ENCODE measurements around the gene MBOAT1.
"Not testable (repeated sequence)": the region's sequence is repeated elsewhere in the genome, so short reads cannot be mapped to it uniquely, and the experiment has no call there.

The MBOAT1 gene

DNA sequence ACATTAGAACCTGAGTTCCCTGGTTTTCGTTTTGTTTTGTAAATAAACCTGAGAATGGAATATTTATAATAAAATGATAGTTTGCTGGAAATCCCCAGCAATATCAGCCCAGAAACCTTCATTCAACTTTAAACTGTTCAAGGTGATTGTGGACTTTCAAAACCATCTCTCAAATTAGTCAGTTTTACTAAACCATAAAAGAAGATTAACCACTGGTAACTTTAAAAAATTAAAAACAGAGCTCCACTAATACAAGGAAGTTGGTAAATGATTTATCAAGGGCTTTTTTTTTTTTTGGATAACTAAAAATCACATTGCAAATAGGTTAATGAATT is 10.0 kb downstream of the MBOAT1 start:
- no peak for DNase-seq

DNA sequence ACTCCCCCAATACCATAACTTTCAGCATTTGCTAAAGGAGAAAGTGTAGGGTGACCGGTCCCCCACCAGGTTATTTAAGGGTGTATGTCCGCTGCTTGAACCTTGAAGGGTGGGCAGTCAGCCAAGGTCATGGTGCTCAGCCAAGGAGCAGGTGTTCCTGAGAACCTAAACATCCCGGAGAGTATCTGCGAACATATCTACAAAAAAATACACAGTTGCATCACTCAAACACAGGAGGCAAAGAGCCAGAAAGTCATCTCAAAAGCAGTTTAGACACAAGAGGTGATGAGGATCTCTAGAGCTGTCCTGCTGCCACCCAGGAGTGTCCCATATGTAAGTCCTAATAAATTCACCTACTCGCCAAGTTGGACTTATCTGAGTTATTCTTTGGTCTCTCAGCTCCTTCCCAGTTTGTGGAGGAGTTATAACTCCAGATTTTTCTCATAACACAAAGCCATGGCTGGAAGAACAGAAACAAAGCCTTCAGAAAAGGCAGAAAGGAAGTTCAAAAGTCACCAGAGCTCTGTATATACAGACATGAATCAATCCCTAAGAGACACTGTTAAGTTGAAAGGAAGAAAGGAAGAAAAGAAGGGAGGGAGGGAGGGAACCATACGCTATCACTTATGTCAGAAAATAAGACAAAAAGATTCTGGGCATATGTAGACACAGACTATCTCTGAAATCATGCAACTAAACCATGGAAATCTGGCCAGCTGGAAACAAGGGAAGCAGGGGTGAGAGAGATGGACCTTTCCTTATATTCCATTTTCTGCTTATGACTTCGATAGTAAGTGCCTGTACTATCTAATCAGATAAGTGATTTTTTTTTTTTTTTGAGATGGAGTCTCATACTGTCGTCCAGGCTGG is 11.3 kb downstream of the MBOAT1 start:
- no peak for DNase-seq

GRCh38 chr6:20198775-20199174 is 13.5 kb downstream of the MBOAT1 start:
- no peak for DNase-seq

GRCh38 chr6:20198156-20198774 is 14.0 kb downstream of the MBOAT1 start:
- DNase-seq: no peak

DNA sequence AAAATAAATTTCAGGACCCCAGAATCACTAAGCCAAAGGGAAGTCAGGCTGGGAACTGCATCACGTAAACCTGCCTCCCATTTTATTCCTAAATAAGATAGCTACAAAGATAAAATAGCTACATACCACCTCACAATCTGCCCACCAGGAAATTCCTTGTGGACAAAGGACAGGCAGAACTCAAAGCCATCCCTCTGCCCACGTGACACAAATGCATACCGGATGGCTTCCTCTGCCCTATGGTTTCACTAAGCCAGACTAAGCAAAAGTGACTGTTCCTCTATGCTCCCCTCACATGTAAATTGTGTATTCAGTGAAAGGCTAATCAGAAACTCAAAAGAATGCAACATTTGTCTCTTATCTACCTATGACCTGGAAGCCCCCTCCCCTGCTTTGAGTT is 15.0 kb downstream of the MBOAT1 start:
- DNase-seq: no peak

- no peak for DNase-seq
These were observed 19.6 kb downstream of the MBOAT1 start for GRCh38 chr6:20192625-20193024.

DNA sequence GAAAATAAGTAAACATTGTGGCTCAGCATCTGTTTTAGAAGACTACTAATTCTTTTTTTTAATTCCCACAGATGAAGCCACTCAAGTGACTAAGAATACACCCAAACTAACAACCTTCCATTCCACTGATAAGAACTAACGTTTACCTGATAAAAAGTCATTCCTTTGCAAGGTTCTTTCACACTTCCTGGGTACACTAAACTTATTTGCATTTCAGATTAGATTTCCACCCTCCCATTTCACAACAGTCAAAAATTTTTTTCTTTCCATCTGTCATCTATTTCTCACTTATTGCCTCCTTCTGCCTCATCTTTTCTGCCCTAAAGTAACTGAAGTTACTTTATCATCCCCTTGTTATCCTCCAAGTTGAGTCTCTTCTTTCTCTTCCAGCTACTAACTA is 20.3 kb downstream of the MBOAT1 start:
- no peak for DNase-seq

GRCh38 chr6:20188630-20189075 is 23.6 kb downstream of the MBOAT1 start:
- no peak for DNase-seq

DNA sequence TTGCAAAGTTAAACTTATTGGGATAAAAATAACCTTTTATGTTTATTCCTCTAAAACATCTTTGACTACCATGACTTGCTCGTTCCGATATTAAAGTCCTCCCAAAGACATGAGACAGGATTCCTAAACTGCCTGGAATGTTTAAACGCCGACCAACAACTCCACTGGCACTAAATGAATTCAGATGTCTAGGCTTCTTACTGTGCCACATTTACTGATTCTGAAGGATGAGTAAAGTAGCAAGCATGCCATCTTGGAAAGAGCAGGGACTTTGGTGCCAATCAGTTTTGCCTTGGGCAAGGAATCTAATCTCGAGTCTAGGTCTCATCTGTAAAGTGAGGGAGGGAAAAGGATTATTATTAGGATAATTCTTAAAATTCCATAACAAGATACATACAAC is 25.3 kb downstream of the MBOAT1 start:
- no peak for DNase-seq

DNA sequence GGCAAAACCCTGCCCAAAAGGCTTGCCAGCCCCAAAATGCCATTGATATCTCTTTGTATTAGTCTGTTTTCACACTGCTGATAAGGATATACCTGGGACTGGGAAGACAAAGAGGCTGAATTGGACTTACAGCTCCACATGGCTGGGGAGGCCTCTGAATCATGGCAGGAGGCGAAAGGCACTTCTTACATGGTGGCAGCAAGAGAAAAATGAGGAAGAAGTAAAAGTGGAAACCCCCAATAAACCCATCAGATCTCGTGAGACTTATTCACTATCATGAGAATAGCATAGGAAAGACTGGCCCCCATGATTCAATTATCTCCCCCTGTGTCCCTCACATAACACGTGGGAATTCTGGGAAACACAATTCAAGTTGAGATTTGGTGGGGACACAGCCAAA is 28.6 kb downstream of the MBOAT1 start:
- no peak for DNase-seq

DNA sequence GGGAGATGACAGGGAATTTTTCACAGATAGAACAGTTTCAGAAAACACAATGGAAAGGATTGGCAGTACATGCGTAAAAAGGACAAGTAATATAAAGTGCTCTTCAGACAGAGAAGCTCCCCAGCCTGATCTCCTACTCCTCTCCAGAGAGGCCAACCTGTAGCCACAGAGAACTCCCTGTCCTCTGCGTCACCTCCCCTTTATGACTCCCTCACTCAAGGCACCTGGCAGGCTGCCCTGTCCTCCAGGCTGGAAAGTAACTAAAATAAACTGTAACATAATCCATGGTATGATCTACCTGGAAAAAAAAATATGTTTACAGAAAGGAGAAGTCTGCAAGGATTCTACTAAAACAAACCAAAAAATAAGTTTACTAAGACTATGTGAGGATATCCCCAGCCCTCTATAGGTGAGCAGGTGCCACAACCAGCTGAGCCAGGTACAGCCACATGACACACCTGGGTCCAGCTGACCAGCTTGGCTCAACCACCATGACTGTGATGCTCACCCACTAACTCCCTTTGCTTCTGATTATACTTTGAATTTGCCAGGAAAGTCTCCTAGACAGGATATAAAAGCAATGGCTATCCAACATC is 29.2 kb downstream of the MBOAT1 start:
- DNase-seq: no peak

DNA sequence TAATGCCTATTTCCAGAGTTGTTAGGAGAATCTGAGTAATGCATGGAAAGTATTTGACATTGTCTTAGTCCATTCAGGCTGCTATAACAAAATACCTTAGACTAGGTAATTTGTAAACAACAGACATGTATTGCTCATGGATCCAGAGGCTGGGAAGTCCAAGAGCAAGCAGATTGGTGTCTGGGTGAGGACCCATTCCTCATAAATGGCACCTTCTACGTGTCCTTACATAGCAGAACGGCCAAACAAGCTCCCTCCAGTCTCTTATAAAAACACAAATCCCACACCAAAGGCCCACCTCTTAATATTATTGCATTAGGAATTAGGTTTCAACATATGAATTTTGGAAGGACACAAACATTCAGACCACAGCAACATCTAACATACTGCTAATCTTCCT is 30.2 kb downstream of the MBOAT1 start:
- no peak for DNase-seq

DNA sequence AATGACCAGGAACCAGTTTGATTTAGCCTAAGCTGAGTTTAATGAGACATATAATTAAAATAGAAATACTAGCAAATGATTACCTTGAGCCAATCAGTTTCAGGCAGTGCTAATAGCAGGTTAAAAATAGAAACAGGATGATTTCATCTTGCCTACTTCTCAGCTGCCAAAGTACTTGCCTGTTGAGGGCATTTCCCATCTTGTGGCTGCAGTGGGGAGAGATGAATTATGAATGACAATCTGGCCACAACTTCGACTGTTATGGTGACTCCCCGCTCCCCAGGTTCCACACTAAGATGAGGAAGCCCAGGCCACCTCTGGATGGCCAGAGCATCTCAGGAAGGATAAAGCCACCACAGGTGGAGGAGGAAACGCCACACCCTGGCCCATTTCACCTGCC is 31.3 kb downstream of the MBOAT1 start:
- DNase-seq: no peak

DNA sequence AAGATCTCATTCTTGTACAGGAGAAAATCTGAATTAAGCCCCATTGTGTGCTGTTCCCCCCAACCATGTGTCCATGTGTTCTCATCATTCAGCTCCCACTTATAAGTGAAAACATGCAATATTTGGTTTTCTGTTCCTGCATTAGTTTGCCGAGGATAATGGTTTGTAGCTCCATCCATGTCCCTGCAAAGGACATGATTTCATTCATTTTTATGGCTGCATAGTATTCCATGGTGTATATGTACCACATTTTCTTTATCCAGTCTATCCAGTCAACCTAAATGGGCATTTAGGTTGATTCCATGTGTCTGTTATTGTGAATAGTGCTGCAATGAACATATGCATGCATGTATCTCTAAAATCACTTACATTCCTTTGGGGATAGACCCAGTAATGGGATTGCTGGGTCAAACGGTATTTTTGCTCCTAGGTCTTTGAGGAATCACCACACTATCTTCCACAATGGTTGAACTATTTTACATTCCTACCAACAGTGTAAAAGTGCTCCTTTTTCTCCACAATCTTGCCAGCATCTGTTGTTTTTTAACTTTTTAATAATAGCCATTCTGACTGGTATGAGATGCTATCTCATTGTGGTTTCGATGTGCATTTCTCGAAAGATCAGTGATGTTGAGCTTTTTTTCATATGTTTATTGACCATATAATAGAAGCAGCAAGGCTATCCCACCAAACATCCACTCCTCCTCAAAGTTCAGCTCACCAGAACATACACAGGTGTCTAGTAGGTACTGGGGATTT is 32.8 kb downstream of the MBOAT1 start:
- DNase-seq: not testable (repeated sequence)

- no peak for DNase-seq
These were observed 33.9 kb downstream of the MBOAT1 start for GRCh38 chr6:20178327-20178726.

GRCh38 chr6:20175810-20176410 is 36.4 kb downstream of the MBOAT1 start:
- no peak for DNase-seq

DNA sequence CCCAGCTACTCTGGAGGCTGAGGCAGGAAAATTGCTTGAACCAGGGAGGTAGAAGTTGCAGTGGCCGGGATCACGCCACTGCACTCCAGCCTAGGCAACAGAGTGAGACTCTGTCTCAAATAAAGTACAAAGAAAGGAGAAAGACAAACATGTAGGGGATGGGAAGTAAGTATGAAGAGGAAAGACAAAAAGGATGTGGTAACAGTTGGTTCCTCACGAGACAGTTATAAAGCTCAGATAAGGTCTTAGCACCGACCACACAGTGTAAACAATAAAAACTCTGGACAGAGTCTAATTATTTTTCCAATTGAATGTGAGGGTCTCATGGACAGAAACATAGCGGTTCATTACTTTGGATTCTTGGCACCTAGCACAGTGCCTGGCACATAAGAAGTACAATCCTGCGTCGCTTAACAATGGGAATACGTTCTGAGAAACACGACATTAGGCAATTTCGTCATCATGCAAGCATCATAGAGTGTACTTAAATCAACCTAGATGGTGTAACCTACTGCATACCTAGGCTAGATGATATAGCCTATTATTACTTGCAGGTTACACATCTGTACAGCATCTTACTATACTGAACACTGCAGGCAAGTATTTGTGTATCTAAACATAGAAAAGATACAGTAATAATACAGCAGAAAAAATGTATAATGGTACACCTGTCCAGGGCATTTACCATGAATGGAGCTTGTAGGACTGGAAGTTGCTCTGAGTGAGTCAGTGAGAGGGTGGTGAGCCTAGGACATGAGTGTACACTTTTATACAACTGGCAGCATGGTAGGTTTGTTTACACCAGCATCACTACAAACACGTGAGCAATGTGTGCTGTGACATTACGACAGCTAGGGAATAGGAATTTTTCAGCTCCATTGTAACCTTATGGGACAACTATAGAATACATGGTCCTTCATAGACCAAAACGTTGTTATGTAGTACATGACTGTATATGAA is 38.2 kb downstream of the MBOAT1 start:
- DNase-seq: no peak

DNA sequence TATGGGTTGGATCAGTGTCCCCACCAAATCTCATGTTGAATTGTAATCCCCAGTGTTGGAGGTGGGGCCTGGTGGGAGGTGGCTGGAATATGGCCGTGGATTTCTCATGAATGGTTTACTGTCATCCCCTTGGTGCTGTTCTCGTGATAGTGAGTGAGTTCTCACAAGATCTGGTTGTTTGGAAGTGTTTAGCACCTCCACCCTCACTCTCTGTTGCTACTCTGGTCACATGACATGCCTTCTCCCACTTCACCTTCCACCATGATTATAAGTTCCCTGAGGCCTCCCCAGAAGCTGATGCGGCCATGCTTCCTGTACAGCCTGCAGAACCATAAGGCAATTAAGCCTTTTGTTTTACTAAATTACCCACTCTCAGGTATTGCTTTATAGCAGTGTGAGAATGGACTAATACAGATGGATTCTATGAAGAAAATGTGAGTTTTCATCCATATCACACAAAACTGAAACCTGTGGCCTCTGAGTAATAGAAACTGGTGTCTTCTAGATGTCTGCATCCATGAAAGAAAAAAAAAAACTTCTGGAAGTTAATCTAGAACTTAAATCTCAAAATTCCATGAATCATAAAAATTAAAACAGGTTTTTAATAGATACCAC is 39.3 kb downstream of the MBOAT1 start:
- no peak for DNase-seq

GRCh38 chr6:20170455-20171148 is 41.7 kb downstream of the MBOAT1 start:
- DNase-seq: no peak

GRCh38 chr6:20169786-20170185 is 42.5 kb downstream of the MBOAT1 start:
- DNase-seq: no peak

DNA sequence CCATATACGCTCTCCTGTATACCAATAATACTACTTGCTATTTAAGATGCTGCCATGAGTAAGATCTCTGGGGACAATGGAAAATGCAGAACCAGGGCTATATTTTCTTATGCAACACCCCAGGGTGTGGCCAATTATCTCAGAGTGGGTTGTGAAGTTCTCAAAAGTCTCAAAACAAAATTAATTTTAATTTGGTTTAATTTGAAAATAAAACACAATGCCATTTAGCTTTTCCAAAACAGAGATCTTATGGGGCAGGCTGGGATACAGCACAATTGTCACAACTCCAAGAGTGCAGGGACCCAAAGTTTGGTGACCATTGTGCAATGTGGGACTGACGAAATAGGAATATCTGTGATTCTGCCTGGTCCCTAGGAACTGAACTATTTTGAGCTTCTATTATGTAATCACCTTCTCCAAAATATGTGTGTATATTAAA is 43.1 kb downstream of the MBOAT1 start:
- no peak for DNase-seq

Data from NCI-H526 (cell line).